Activated T-cell treated with anti-CD3 and anti-CD28 coated beads for 48 hours (primary cell): Measurements from ENCODE around the gene FGF13.

Experiments used
- DNase-seq: peaks from one replicate; pipeline ENCODE4 v3.0.0-alpha.2; 2020; ENCODE audit warnings: low read depth

Gene FGF13

GRCh38 chrX:138664016-138664415 is 47.5 kb downstream of the FGF13 start:
- DNase-seq: no peak

- DNase-seq: no peak
Observed at GRCh38 chrX:138651494-138651893, 60.0 kb downstream of the FGF13 start.

- no peak for DNase-seq
Observed at GRCh38 chrX:138648568-138648967, 62.9 kb downstream of the FGF13 start.

- no peak for DNase-seq
Observed at GRCh38 chrX:138638996-138639395, 72.5 kb downstream of the FGF13 start.
